ENCODE data around the gene TATDN3. TPM values are rescaled to one million over a fixed set of nuclear protein-coding genes. Genes with fewer than 3 reads are reported as not detected.

The TATDN3 gene
- total RNA-seq, 1 donor from 2014 or later, result 12.2 TPM

GRCh38 chr1:212805767-212806166, 14.1 kb downstream of the TATDN3 start:
- no peaks in the 10 kb centered on the region for H3K27me3 Mint-ChIP-seq (ENCODE audit: low read depth)
- H3K27ac Mint-ChIP-seq (ENCODE audit: unreplicated experiment), result no peak overlapping the region
- TF ChIP-seq, protein P1, sequence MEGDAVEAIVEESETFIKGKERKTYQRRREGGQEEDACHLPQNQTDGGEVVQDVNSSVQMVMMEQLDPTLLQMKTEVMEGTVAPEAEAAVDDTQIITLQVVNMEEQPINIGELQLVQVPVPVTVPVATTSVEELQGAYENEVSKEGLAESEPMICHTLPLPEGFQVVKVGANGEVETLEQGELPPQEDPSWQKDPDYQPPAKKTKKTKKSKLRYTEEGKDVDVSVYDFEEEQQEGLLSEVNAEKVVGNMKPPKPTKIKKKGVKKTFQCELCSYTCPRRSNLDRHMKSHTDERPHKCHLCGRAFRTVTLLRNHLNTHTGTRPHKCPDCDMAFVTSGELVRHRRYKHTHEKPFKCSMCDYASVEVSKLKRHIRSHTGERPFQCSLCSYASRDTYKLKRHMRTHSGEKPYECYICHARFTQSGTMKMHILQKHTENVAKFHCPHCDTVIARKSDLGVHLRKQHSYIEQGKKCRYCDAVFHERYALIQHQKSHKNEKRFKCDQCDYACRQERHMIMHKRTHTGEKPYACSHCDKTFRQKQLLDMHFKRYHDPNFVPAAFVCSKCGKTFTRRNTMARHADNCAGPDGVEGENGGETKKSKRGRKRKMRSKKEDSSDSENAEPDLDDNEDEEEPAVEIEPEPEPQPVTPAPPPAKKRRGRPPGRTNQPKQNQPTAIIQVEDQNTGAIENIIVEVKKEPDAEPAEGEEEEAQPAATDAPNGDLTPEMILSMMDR (IDR thresholded peaks at IDR 0.05), result no peak
- no peak overlapping the region for H3K4me3 Mint-ChIP-seq (ENCODE audit: unreplicated experiment)
- no peaks in the 10 kb centered on the region for H3K9me3 Mint-ChIP-seq (ENCODE audit: low read depth)
- DNase-seq (ENCODE audit: low spot score), result no peak
- peaks cover 1% of the 10 kb centered on the region for H3K36me3 Mint-ChIP-seq (ENCODE audit: low read depth)
- H3K4me1 Mint-ChIP-seq (ENCODE audit: low read depth), result no peaks in the 10 kb centered on the region

DNA sequence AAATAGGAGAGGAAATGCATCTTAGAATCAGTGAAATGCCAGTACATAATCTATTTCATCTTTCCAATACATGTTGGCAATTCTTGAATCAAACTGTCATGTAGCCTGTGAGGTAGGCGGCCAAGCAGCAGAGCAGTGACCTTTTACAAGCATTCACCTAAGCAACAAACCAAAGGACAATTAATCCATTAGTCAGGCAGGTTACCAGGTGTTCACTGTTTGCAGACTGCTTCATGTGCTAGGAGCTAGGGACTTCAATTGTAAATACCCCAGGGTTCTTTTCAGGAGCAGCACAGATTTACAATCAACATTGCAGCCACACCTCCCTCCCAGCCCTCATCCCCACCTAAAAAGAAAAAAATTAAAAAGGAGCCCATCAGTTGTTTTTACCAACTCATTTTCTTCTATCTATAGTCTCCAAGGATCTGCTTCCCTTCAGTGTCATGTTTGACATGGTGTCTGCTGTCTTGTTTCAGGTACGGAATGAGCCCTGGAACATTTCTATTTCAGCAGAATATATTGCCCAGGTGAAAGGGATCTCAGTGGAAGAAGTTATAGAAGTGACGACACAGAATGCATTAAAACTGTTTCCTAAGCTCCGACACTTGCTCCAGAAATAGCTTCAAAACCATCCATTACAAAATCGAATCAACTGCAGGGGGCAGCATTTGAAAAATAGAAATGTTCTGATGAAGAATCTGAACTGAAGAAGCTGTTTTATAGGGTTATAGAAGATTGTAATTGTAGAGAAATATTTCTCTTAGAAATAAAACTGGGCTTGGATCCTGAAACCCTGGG, 23.0 kb downstream of the TATDN3 start:
- no peaks in the 10 kb centered on the region for H3K9me3 Mint-ChIP-seq (ENCODE audit: low read depth)
- DNase-seq (ENCODE audit: low spot score), result no peak
- no peaks in the 10 kb centered on the region for H3K36me3 Mint-ChIP-seq (ENCODE audit: low read depth)
- H3K4me3 Mint-ChIP-seq (ENCODE audit: unreplicated experiment), result no peak overlapping the region
- H3K4me1 Mint-ChIP-seq (ENCODE audit: low read depth), result peaks cover 2% of the 10 kb centered on the region
- TF ChIP-seq, protein P1 (IDR thresholded peaks at IDR 0.05), result peak; percentile 73
- H3K27me3 Mint-ChIP-seq (ENCODE audit: low read depth), result no peaks in the 10 kb centered on the region
- H3K27ac Mint-ChIP-seq (ENCODE audit: unreplicated experiment), result no peak overlapping the region

- no peaks in the 10 kb centered on the region for H3K9me3 Mint-ChIP-seq (ENCODE audit: low read depth)
- H3K27me3 Mint-ChIP-seq (ENCODE audit: low read depth), result no peaks in the 10 kb centered on the region
- no peak for DNase-seq (ENCODE audit: low spot score)
- no peaks in the 10 kb centered on the region for H3K36me3 Mint-ChIP-seq (ENCODE audit: low read depth)
- H3K4me1 Mint-ChIP-seq (ENCODE audit: low read depth), result peaks cover 2% of the 10 kb centered on the region
- TF ChIP-seq, protein P1 (IDR thresholded peaks at IDR 0.05), result no peak
- H3K4me3 Mint-ChIP-seq (ENCODE audit: unreplicated experiment), result no peak overlapping the region
- H3K27ac Mint-ChIP-seq (ENCODE audit: unreplicated experiment), result no peak overlapping the region
Measured at GRCh38 chr1:212816567-212817278, 25.0 kb downstream of the TATDN3 start.

GRCh38 chr1:212819726-212820125, 28.0 kb downstream of the TATDN3 start:
- Mint-ChIP-seq H3K27me3 (ENCODE audit: low read depth) (no peaks in the 10 kb centered on the region), H3K4me3 (ENCODE audit: unreplicated experiment) (no peak overlapping the region), H3K36me3 (ENCODE audit: low read depth) (peaks cover 2% of the 10 kb centered on the region), H3K27ac (ENCODE audit: unreplicated experiment) (no peak overlapping the region), H3K9me3 (ENCODE audit: low read depth) (no peaks in the 10 kb centered on the region), H3K4me1 (ENCODE audit: low read depth) (peaks cover 2% of the 10 kb centered on the region)
- DNase-seq (ENCODE audit: low spot score), result no peak
- TF ChIP-seq, protein P1 (IDR thresholded peaks at IDR 0.05), result no peak

DNA sequence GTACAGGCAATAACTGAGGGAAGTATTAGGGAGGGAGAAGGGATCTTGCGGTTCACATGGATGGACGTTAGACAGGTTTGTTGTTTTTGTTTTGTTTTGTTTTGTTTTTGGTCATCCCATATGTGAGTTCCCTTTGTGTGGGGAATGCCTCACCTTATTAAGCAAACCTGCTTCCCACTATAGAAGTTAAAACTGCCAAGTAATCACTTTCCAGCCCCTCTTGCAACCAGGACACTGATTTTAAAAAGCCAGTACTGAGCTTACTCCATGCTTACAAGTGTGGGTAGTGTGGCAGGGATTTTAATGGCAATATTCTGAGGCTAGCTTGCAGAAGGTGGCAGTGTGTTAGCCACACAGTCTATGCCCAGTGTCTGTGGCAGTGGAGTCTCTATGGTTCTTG, 29.3 kb downstream of the TATDN3 start:
- Mint-ChIP-seq H3K27me3 (ENCODE audit: low read depth) (no peaks in the 10 kb centered on the region), H3K4me1 (ENCODE audit: low read depth) (peaks cover 2% of the 10 kb centered on the region), H3K9me3 (ENCODE audit: low read depth) (peaks cover 7% of the 10 kb centered on the region), H3K4me3 (ENCODE audit: unreplicated experiment) (no peak overlapping the region), H3K27ac (ENCODE audit: unreplicated experiment) (no peak overlapping the region), H3K36me3 (ENCODE audit: low read depth) (peaks cover 3% of the 10 kb centered on the region)
- DNase-seq (ENCODE audit: low spot score), result no peak
- TF ChIP-seq, protein P1 (IDR thresholded peaks at IDR 0.05), result no peak

All from chondrocyte (in vitro differentiated cells).